ENCODE data around the gene KHK.
"Not testable (repeated sequence)": the region's sequence is repeated elsewhere in the genome, so short reads cannot be mapped to it uniquely, and the experiment has no call there.

DNA sequence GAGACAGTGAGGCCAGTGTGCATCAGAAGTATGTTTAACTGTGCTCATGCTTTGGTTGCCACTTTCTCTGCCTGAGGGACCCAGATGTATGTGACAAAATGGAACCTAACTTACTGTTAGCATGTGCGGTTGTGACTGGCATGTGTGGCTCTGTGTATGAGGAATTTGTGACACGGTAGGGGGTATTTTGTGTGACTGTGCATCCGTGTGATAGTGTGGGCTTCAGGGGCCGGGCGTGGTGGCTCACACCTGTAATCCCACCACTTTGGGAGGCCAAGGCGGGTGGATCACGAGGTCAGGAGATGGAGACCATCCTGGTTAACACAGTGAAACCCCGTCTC lies 32.7 kb downstream of the KHK start:
- TF ChIP-seq, protein P1, sequence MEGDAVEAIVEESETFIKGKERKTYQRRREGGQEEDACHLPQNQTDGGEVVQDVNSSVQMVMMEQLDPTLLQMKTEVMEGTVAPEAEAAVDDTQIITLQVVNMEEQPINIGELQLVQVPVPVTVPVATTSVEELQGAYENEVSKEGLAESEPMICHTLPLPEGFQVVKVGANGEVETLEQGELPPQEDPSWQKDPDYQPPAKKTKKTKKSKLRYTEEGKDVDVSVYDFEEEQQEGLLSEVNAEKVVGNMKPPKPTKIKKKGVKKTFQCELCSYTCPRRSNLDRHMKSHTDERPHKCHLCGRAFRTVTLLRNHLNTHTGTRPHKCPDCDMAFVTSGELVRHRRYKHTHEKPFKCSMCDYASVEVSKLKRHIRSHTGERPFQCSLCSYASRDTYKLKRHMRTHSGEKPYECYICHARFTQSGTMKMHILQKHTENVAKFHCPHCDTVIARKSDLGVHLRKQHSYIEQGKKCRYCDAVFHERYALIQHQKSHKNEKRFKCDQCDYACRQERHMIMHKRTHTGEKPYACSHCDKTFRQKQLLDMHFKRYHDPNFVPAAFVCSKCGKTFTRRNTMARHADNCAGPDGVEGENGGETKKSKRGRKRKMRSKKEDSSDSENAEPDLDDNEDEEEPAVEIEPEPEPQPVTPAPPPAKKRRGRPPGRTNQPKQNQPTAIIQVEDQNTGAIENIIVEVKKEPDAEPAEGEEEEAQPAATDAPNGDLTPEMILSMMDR (IDR thresholded peaks at IDR 0.05; ENCODE audit: low read depth, low read length, poor library complexity, severe bottlenecking): not testable (repeated sequence)
- TF ChIP-seq EZH2phosphoT487 (IDR thresholded peaks at IDR 0.05; ENCODE audit: borderline replicate concordance, low read length): not testable (repeated sequence)

Measured in DOHH2 (cell line).